Activated T-helper 9 cell treated with anti-CD3 and anti-CD28 coated beads, Interleukin-2, amount 50 U/mL, for 16 hours (primary cell): Measurements from ENCODE around the gene PRELP.
"Not testable (repeated sequence)": the region's sequence is repeated elsewhere in the genome, so short reads cannot be mapped to it uniquely, and the experiment has no call there.

Source experiments
- DNase-seq: peaks from one replicate; pipeline ENCODE4 v3.0.0-alpha.2; 2020; ENCODE audit warnings: low read depth

The PRELP gene

DNA sequence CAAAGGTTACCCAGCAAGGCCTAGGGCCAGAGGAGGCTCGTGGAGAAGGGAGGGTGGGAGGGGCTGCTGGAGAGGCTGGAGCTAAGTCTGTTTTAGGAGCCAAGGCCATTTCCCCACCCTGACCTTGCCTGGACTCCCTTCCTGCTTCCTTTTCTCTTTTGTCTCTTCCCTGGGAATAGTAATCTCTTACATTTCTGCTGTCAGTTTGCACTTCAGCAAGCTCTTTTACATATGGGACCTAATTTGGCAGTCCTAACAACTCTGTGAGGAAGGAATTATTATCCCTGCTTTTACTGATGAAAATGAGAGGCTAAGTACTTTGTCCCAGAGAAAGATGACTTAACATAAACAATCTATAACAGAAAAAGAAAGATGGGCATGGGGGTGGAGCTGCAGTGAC lies 32.2 kb downstream of the PRELP start:
- no peak for DNase-seq

DNA sequence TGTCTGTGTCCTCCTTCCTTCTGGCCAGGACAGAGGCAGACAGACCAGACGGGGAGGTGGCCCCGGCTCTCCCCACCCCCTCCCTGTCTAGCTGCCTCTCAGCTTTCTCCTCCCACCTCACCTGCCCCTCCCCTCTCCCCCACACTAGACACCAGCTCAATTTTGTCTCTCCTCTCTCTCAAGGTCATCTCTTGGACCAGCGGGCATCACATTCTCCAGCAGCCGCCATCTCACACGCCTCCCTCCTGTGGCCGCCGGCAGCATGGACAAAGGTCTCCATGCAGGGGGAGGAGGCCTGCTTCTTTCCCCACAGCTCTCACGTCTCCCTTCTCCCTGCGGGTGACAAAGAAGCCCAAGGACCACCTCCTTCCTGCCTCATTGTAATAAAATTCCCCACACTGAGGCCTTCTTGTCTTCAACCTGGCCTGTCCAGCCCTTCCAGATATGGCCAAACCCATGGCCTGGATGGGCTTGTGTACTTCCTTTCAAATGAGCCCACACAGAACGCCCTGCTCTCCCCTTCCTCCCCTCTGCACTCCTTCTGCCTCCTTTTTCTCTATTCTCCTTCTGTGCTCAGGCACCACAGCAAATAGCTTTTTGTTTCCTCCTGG lies 33.0 kb downstream of the PRELP start:
- DNase-seq = no peak

DNA sequence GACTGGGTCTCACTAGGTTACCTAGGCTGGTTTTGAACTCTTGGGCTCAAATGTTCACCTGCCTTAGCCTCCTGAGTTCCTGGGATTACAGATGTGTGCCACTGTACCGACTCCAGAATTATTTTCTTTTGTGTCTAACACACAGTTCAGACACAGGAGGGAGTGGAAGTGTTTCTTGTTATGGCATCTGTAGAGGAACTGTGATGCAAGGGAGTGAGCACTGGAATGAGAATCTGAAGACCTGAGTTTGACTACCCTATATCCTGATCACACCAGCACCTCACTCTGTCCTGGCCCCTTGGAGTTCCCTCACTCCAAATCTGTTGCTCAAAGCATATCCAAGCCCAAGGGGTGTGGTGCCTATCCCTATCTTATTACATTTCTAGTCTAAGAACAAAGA lies 33.5 kb downstream of the PRELP start:
- no peak for DNase-seq

DNA sequence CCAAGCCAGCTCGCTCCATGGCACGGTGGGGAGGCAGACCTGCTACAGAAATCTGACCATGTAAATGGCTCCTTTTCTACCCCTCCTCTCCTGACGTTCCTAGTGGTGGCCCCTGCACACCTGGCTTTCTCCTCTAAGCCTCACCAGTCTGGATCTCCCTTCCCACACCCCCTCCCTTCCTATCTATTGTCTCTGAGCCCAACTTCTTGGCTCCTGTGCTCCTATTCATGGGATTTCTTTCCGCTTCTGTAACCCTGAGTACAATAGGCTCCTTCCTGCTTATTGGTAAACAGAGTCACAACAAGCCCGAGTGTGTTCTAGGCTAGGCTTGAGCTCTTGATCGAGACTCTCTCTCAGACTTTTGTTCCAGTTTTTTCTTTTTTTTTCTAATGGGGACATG lies 35.9 kb downstream of the PRELP start:
- no peak for DNase-seq

DNA sequence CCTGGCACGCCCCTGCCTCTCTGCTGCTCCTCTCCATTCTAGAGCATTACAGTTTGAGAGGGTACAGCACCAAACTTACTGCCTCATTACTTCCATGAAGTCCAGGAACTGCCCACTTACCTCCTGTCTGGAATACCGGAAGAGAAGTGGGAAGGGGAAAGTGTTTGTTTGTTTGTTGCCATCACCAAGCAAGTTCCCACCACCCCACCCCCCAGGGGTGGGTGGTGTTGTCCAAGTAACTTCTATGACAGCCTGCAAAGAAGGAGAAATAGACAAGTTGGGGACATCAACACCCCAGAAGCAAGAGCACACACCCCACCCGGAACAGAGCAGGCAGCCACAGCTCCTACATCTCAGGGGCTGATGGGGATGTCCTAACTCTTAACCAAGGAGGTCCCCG lies 36.3 kb downstream of the PRELP start:
- no peak for DNase-seq

DNA sequence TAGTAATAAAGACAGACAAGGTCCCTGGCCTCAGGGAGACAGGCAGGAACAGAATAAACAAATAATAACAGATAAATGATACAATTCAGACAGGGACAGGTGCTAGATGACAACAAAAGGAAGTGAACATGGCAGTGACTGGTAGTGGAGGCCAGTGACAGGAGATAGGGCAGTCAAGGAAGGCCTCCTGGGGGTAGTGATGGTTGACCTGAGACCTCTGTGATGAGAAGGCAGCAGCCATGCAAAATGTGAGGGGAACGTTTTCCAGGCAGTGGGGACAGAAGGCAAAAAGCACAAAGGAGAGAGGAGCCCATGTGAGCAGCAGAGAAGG lies 36.9 kb downstream of the PRELP start:
- DNase-seq = no peak

DNA sequence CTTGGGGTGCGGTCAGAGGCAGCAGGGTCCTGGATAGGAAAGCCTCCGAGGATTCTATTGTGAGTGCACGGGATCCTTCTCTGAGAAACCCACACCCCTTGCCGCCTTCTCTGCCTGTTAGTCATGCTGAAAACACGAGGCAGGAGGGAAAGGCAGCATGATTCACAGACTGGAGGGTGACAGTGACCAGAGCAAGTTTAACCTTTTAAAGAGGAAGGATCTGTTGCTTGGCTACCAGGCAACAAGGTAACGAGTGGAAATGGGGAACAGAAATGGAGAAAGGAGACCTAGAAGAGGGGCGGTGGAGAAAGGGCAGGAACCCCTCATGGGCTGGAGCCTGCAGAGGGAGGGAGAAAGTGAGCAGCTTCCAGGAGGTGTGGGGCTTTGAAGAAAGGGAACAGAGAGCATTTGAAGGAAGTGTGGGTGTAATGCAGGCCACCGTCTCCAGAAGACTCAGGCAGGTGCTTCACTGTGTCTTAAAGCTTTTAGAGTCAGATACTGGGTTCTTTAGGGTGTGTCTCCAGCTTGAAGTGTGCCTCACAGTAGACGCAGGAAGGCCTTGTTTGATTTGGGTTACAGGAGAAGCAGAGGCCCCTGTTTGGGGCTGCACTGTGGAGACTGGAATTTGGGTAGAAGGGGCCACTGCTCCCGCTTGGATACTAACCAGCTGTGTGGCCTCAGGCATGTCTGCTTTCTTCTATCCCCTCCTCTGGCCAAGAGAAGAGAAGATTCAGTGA lies 37.4 kb downstream of the PRELP start:
- DNase-seq = no peak

DNA sequence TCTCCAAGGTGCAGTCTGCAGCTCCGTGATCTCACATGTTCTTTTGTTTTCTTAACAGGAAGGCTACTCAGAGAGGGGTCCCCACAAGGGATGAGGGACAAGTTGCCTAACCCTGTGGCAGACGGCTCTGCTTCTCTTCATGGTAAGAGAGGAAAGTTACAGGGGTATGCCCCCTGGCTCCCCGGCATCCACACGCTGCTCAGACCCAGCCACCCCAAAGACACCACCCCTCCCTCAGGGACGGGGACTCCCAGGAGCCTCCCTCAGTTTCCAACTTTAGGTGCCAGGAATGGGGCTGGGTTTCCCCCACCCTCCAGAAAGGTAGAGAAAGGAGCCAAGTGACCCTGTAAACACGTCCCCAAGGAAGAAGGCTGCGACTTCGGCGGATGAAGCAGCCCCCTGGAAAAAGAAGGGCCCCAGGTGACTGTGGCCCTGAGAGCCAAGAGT lies 38.0 kb downstream of the PRELP start:
- no peak for DNase-seq

DNA sequence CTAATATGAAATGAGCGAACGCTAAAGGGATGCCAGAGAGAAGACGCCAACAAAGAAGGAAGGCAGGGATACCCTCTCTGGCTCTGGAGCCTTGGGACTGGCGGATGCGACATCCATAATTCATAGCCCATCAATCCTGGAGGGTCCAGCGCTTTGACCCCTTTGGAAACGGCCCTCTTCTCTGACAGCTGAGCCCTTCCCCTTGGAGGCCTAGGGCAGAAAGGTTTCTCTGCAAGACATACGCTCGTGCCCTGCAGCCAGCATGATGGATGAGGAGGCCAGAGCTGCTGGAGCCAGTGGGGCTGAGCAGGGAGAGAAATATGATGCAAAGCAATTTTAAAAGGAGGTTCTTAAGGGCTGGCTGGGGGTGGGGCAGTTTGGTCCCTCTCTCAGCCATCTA lies 40.6 kb downstream of the PRELP start:
- DNase-seq = no peak

DNA sequence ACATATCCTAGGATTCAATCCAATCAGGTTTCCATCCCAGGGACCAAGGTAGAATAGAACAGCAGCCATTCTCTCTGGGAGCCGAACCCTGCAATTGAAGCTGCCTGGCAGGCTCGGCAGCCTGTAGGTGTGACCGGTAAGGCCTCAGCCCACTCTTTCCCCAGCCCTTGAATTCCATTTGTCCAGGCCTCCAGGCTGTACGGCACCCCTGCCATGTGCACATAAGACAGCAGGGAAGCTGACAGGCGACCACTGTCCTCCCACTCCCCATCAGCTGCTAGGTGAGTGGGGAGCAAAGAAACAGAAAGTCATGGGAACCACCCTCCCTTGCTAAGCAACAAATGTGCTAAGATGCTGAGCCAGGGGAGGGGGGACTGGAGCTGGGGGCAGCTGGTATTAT lies 41.3 kb downstream of the PRELP start:
- no peak for DNase-seq

DNA sequence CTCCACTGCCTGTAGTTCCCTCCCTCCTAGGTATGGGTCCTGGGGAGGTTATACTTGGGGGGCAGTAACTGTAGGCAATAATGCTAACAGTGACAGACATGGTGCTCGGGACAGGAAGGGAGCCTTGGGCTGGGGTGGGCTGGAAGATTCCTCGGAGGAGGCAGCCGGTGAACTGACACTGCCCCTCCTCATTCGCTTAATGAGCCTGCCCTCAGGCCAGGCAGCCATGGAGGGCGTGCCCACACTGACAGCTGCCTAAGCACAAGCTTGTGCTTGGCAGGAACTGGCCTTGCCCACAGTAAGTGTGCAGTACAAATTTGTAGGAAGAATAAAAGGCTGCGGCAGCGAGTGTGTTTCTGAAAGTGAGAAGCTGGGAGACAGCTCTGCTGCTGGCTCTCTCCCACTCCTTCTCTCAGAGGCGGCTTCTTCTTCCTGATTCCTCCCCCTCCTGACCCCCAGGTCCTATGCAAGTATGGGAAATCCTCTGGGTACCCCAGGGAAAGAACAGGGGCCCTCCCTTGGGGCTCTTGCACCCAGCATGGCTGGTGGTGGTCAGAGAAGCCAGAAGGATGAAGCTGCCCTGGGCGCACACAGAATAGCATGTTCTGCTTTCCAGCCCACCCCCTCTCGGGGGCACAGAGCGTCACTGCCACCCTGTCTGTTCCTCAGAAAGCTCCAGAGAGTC lies 42.0 kb downstream of the PRELP start:
- DNase-seq = no peak

DNA sequence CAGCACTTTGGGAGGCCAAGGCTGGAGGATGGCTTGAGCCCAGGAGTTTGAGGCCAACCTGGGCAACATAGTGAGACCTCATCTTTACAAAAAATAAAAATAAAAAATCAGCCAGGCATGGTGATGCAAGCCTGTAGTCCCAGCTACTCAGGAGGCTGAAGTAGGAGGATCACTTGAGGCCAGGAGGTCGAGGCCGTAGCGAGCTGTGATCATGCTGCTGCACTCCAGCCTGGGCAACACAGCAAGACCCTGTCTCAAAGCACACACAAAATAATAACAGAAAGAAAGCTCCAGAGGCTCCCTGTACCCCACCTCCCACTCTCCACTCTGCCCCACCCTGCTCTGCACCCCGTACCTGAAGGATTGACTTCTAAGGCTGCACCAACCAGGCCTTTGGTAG lies 42.5 kb downstream of the PRELP start:
- DNase-seq = not testable (repeated sequence)

DNA sequence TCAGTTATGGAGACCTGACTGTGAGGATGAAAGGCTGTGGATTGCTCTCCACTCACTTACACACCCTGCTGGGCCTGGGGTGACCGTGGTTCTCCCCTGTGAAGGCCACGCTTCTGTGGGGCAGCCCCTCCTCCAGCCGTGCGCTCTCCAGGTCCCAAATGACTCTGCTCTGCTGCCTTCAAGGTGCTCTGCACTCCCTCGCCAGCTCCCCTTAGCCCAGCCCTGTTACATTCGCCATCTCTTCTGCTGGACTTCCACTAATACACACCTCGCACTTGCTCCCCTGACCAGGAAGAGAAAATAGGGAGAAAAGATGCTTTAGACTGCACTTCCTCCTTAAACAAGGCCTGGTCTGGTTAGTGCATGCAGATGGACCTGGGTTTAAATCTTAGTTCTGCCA lies 42.9 kb downstream of the PRELP start:
- no peak for DNase-seq

DNA sequence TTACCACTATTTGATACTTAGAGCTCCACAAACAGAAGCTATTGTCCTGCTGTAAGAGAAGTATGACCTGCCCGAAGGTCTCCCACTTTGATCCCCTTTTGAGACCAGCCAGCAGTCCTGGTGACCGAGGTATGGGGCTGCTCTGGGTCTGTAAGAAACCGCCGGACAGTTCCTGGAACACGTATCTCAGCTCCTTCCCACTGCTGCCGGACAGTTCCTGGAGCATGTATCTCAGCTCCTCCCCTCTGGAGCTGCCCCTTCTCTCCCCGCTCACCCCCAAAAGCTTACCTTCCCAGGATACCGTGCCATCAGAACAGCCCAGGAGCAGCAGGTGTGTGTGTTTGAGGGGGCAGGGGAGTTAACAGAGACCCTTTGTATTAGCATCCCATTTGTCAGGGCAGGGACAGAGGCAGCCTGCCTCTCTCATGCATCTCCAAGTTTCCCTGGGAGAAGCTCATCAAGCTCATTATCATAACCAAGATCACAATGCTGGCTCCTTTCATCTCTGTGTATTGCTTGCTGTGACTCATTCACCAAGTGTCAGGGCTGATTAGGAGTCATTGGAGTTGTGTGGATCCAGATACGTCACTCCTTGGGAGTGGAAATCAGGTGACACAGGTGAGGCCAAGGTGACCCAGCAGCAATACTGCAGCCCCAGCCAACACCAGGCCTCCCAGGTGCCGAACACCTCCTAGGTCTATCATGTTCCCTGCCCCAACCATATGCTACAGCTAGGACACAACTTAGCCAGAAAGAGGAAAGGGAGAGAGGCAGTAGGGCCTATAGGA lies 43.6 kb downstream of the PRELP start:
- no peak for DNase-seq

DNA sequence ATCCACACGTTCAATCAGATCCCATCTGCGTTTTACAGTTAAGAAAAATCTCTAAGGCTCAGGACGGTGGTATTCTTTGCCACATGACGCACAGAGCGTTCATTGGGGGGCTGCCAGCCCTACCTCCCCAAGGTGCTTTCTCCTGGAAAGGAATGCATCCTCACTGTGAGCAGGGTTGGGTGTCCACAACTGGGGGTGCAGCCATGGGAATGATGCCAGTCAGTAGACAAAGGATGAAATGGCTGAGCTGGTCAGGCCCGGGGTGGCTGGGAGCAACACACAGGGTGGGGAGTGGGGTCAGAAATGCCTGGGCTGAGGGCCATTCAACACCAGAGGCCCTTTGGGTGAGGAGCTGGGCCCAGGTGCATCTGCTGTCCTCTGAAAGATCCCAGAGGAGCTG lies 44.3 kb downstream of the PRELP start:
- no peak for DNase-seq

DNA sequence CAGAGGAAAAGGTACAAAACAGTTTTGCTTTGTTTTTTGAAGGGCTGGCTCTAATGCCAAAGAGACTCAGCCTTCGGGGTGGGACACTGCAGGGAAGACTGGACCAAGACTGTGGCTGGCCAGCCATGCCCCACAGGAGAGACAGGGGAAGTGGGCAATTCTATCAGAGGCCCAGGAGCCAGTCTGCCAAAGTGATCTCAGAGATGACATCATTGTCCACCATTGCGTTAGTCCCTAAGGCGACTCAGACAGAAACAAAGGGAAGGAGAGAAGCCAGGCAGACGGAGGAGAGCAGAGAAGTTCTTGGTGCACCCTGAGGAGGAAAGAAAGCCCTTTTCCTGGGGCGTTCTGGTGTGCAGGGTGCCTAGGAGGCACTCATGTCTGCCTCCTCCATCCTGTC lies 44.7 kb downstream of the PRELP start:
- no peak for DNase-seq

DNA sequence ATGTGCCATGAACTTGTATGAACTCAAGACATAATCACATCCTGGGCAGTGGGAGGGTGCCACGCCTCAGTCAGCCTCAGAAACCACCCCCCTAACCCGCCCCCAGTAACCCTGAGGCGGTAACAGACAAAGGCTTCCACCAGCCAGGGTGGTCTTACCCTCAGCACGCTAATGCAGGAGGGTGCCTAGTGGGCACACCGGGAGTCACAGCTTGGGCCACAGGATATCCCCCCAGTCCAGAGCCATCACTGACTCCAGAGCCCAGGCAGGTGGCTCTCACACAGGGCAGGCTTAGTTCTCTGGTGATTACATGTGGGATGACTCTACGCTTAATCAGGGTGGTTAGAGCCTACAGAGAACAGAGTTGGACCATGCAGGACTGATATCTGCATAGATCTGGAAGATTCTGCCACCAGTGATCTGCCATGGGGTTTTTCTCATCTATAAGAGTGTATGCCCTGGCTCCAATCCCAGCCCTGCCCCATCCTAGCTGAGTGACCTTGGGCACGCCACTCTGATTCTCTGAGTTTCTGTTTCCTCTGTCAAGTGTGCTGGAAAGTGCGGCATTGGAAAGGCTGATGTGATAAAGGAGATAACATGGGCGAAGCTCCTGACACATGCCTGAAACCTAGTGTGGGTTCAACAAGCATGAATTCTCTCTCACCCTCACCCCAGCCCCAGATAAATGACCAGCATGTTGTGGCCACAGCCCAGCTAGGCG lies 45.6 kb downstream of the PRELP start:
- DNase-seq = no peak

DNA sequence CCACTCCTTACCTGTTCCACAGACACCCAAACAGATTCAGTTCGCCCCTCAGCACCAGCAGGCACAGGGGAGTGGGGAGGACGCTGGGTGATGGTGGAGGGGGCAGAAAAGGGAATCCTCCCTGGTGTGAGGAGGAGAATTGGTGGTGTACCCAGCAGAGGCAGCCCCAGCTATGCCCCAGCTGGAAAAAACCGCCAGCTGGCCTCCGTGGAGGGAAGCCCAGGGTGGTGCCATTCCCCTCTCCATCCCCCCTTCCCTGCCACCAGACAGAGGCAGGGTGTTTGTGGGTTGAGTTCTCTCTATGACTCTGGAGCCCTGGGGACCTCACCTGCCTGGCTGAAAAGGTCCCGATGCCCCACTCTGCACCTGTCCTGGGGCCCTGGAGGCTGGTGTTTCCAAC lies 46.2 kb downstream of the PRELP start:
- DNase-seq = no peak

DNA sequence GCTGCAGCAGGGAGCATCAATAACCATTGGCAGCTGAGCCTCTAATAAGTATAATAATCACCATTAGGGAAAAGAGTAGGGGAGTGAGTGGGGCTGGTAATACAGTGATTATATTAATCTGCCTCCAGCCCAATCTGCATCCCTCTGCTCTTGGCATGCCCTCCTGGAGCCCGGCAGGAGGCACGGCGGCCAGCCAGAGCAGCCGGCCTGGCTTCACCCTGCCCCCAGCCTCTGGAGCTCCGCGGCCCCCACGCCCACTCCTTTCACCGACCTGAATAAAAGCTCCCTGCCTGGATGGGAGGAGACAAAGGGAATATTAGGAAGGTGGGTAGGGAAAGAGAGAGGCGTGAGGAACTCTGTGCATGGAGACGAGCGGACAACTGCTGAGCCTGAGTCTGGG lies 46.6 kb downstream of the PRELP start:
- no peak for DNase-seq

DNA sequence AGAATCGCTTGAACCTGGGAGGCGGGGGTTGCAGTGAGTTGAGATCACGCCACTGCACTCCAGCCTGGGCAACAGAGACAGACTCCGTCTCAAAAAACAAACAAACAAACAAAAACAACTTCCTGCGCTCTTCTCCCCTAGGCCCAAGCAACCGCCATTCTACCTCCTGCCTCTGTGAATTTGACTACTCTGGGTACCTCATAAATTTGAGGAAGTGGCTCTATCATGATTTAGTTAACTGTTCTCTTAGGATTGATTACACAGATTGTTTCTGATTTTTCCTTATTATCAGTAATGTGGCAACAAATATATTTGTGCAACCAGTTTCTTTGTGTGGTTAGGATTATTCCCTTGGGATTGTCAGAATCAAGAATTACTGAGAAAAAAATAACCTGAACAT lies 48.1 kb downstream of the PRELP start:
- no peak for DNase-seq

DNA sequence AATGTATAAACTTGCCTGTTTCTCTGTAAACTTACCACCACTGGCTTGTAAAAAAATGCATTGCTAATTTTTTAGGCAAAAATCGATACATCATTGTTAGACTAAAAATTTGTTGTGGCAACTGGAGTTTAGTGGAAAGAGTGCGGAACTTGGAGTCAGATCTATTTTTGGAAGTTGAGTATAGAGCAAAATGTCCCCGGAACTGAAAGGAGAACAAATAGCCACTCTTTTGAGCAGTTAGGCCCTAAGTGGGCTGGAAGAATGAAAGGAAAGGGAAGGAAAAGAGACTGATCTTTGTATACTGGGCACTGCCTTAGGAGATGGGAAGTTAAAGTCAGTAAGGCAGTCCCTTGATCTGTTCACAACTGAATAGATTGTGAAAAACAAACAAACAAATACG lies 48.5 kb downstream of the PRELP start:
- DNase-seq = no peak

DNA sequence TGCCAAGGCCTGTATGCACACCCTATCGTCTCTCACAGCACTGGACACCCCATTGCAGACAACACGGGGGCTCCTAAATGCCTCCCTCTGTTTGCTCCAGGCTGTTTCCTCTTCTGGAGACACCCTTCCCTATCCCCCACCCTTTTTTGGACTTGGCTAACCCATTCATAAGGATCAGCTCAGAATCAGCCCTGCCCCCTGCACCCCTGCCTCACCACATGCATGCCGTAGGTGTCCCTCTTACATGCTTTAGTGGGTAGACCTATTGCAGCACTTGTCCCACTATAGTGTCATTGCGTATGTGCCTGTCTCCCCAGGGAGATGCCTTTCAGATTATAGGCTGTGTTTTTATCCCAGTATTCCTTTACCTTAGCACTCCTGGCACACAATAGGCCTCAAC lies 49.2 kb downstream of the PRELP start:
- DNase-seq = no peak
